PFSK-1 (cell line): ENCODE data around the gene CEP63.

Experiments
- FOXP2 ChIP-seq: optimal IDR thresholded peaks from 2 replicates; pipeline ENCODE3; 2011; ENCODE audit warnings: borderline replicate concordance, control low read depth, inconsistent platforms; ENCODE audit not compliant: insufficient read depth; ENCODE audit errors: extremely low read length, extremely low read depth
- POLR2AphosphoS5 ChIP-seq: IDR thresholded peaks from 2 replicates; pipeline ENCODE4 v1.6.1; 2012; ENCODE audit warnings: low read depth, mild to moderate bottlenecking, control low read depth, low read length, moderate library complexity
- REST ChIP-seq, 2 experiments: IDR thresholded peaks; 2 replicates each; pipeline versions ENCODE4 v1.6.1 to v1.8.0; 2011 to 2012; ENCODE audit warnings: low read depth in 2 of 2, low read length in 2 of 2, control low read depth in 1 of 2, inconsistent platforms in 1 of 2, mild to moderate bottlenecking in 1 of 2, moderate library complexity in 1 of 2; ENCODE audit not compliant: insufficient read depth in 1 of 2
- SIN3A ChIP-seq: IDR thresholded peaks from 2 replicates; pipeline ENCODE4 v1.6.1; 2012; ENCODE audit warnings: mild to moderate bottlenecking, low read length, moderate library complexity, borderline replicate concordance; ENCODE audit not compliant: insufficient read depth
- TAF1 ChIP-seq: IDR thresholded peaks from 2 replicates; pipeline ENCODE4 v1.6.1; 2012; ENCODE audit warnings: low read length, control low read depth, borderline replicate concordance; ENCODE audit not compliant: insufficient read depth

The CEP63 gene

GRCh38 chr3:134458406-134458945, 27.4 kb upstream of the CEP63 start:
- TF ChIP-seq TAF1 (no peak), FOXP2 (no peak), POLR2AphosphoS5 (no peak), REST (IDR thresholded peaks at IDR 0.05; ENCODE audit: insufficient read depth in 1 of 2, low read depth in 2 of 2, low read length in 2 of 2) (no peak), SIN3A (no peak)

GRCh38 chr3:134459562-134459961, 26.3 kb upstream of the CEP63 start:
- TF ChIP-seq POLR2AphosphoS5: no peak
- TF ChIP-seq TAF1: no peak
- TF ChIP-seq REST (IDR thresholded peaks at IDR 0.05; ENCODE audit: insufficient read depth in 1 of 2, low read depth in 2 of 2, low read length in 2 of 2): no peak
- TF ChIP-seq FOXP2: no peak
- TF ChIP-seq SIN3A: no peak

GRCh38 chr3:134460965-134461364, 24.9 kb upstream of the CEP63 start:
- no peak for TF ChIP-seq POLR2AphosphoS5
- TF ChIP-seq SIN3A: no peak
- TF ChIP-seq TAF1: no peak
- TF ChIP-seq REST (IDR thresholded peaks at IDR 0.05; ENCODE audit: insufficient read depth in 1 of 2, low read depth in 2 of 2, low read length in 2 of 2): no peak
- TF ChIP-seq FOXP2: no peak

- no peak for TF ChIP-seq SIN3A
- TF ChIP-seq REST (IDR thresholded peaks at IDR 0.05; ENCODE audit: insufficient read depth in 1 of 2, low read depth in 2 of 2, low read length in 2 of 2): no peak
- TF ChIP-seq POLR2AphosphoS5: no peak
- no peak for TF ChIP-seq TAF1
- TF ChIP-seq FOXP2: no peak
Observed at GRCh38 chr3:134462331-134462941, 23.4 kb upstream of the CEP63 start.
